NCI-H526 treated with DMSO at 0.1 percent for 48 hours (cell line): ENCODE data around the gene PIGB.
"Not testable (repeated sequence)": the region's sequence is repeated elsewhere in the genome, so short reads cannot be mapped to it uniquely, and the experiment has no call there.

Source experiments
- DNase-seq: peaks from one replicate; lab custom pipeline; 2025; lab: John Stamatoyannopoulos, UW

The PIGB gene

DNA sequence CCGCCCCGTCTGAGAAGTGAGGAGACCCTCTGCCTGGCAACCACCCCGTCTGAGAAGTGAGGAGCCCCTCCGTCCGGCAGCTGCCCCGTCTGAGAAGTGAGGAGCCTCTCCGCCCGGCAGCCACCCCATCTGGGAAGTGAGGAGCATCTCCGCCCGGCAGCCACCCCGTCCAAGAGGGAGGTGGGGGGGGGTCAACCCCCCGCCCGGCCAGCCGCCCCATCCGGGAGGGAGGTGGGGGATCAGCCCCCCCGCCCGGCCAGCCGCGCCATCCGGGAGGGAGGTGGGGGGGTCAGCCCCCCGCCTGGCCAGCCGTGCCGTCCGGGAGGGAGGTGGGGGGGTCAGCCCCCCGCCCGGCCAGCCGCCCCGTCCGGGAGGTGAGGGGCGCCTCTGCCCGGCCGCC, 16.2 kb upstream of the PIGB start:
- not testable (repeated sequence) for DNase-seq

DNA sequence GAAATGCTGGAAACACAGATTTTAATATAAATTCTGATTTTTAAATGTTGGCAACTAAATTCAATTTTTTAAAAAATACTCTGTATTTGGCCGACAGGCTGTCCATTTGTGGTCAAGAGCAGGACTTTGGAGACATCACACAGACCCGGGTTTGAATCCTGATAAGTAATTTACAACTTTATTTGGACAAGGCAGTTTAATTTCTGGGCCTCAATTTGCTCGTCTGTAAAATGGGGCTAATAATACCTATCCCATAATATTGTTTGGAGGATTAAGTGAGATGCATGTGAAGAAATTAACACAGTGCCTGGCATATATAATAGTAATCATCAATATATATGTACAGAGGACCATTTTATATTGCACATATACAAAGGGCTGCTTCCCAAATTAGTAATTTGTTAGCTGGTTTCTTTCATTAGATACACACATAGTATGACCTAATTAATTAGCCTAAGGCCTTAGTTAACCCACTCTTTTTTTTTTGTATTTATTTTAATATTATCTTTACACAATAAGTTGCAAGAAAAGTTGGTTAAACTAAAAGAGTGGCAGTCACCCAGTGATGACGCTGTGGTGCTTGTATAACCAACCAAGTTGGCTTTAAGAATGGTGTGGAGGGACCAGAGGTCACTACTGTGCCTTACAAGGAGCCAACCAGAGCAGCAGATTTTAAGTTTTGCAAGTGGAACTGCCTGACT, 665 bp downstream of the PIGB start:
- no peak for DNase-seq

DNA sequence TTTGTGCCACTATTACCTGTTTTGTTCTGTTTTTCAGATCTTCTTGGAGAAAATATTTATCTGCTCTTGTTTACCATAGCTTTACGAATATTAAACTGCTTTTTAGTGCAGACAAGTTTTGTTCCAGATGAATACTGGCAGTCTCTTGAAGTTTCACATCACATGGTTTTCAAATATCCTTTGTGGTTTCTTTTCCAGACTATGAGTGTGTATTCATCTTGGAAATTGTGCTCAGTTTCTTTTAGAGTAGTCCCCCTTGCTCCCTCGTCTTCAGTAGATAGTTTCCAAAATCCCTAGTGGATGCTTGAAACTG, 1.2 kb downstream of the PIGB start:
- no peak for DNase-seq

DNA sequence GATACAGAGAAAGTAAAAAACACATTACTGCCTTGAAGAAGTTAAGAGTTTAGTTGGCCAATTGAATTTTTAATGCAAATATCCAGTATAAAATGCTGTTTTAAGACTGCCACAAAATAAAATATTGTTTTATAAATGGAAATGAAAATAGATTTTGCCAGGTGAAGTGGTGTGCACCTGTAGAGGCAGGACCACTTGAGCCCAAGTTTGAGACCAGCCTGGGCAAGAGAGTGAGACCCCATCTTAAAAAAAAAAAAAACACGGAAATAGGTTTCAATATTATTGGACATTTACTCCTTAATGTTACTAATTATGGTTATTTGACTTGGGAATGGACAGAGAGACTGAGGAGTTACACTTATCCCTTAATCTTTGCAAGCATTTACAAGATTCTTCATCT, 1.9 kb downstream of the PIGB start:
- DNase-seq: no peak

DNA sequence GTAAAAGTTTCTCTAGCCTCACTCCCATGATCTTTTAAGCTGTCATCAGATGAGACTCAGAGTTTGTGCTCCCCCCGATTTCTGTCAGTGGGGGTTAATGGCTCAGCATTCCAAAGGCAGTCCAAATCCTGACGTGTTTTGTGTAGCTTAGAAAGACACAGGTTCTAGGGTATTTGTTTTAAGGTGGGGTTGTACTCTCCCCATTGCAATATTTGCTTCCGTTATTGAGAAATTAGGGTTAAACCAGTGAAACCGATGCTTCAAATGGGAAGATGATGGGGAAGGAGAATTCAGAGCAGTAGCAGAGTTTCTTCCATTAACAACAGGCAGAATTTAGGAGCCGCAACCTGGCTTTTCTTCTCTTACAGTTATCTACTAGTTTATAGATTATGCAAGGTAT, 3.4 kb downstream of the PIGB start:
- DNase-seq: no peak

DNA sequence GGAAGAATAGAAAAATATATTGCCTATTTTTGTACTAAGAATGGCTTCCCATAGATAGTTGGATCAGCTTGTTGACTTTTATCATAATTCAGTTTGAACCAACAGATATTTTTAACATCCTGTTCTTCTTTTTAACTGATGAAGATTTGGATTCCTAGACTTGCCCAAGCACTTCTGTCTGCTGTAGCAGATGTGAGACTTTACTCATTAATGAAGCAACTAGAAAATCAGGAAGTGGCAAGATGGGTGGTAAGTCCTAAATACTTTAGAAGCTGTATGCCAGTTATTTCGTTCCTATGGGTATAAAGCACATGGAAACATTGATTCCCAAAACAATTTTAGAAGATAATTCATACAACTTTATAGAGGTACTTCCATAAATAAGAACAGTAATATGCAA, 8.4 kb downstream of the PIGB start:
- DNase-seq: no peak

DNA sequence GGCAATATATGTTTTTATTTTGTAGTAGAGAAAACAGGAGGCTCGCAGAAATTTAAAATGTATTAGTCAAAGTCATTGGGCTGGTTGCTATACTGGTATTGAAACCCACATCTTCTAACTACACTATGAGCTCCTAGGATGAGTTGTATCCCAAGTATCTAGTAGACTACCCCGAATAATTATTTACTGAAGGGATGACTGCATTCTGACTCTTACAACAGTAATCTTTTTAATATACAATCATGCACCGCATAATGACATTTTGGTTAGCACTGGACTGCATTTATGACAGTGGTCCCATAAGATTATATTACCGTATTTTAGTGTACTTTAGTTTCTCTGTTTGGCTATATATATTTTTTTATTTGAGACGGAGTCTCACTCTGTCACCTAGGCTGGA, 15.3 kb downstream of the PIGB start:
- no peak for DNase-seq

DNA sequence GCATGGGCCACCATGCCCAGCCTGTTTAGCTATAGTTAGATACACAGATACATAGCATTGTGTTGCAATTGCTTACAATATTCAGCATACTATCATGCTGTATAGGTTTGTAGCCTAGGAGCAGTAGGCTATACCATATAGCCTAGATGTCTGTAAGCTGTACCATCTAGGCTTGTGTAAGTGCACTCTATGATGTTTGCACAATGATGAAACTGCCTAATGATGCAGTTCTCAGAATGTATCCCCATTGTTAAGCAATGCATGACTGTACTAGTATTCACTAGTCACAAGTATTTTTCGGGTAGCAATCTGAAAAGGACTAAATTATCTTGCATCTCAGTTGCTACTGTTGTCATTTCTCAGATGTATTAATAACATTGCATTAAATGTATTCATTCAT, 16.0 kb downstream of the PIGB start:
- no peak for DNase-seq

DNA sequence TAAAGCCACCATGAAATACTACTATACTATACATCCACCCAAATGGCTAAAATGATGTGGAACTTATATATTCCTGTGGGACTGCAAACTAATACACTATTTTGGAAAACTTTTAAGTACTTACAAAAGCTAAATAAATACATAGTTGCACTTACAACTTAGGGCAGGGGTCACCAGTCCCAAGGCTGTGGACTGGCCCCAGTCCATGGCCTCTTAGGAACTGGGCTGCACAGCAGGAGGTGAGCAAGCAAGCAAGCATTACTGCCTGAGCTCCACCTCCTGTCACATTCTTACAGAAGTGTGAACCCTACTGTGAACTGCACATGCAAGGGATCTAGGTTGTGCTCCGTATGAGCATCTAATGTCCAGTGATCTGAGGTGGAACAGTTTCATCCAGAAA, 18.1 kb downstream of the PIGB start:
- DNase-seq: no peak

DNA sequence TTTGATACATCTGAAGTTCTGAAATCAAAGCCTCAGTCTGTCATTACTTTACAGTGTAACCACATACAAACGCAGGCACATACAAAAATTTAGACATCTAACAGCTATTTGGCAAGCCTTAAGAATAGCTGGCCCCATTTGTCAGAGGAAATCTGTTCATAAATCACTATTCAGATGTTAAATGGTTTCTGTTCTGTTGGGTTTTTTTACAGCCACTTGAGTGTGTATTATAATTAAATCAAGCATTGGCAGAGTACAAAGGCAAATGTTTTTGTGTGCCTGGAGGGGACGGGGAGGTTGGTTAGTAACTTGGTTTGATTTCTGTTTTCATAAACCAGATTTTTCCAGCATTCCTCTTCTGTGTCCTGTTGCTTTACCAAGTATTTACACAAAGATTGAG, 24.1 kb downstream of the PIGB start:
- no peak for DNase-seq

DNA sequence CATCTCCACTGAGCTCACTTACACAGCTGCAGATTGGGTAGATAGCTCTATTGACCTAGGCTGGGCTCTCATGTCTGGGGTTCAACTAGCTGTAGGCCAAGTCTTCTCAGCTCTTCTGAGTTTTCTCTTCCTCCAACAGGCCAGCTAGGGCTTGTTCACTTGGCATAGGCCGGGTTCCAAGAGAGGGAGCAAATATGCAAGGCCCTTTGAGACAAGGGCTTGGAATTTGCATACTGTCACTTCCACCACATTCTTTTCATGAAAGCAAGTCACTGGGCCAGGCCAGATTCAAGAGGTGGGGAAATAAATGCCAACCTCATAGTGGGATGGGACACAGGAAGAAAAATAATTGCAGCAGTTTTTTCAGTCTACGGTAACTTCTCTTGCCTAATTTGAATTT, 25.2 kb downstream of the PIGB start:
- DNase-seq: no peak

DNA sequence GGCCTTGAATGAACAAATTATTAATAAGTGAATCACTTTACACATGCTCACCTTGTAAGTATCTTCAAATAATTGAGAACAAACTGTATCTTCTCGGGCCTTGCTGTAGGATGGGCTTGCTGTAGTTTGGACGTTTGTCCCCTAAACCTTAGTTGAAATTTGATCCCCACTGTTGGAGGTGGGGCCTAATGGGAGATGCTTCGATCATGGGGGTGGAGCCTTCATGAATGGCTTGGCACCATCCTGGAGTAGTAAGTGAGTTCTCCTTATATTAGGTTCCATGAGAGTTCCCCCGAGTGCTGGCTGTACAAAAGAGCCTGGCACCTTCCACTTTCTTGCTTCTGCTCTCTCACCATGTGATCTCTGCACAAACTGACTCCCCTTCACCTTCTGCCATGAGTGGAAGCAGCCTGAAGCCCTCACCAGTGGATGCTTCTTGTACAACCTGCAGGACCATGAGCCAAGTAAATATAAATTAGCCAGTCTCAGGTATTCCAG, 29.3 kb downstream of the PIGB start:
- no peak for DNase-seq

DNA sequence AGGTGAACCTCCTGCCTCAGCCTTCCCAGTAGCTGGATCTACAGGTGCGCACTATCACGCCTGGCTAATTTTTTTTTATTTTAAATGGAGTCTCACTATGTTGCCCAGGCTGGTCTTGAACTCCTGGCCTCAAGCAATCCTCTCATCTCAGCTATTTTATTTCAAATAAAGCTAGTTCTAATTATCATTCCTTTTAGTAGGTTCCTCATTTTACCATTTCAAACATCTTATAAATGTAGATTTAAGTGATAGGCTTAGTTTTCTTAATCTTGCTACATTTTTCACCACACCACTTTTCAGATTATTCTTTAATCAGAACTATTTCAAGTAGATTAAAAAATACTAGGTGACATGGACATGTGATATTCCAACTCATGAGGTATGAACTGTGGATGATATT, 30.3 kb downstream of the PIGB start:
- DNase-seq: no peak

DNA sequence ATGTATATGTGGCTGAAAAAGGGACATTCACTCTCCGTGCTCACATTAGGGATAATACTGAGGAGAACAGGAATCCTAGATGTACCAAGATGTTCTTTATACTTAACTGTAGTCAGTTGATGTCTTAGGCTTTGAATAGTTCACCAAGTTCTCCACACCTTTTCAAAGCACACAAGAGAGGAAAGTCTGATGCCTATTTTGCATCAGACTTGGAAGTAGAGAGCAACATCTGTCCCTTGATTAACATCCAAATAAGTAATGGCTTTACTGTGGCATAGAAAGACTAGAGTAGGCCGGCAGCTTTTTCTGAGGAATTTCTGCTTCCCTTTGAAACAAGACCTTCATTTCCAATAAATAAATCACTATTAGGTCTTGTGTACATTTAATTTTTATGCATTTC, 34.0 kb downstream of the PIGB start:
- no peak for DNase-seq

DNA sequence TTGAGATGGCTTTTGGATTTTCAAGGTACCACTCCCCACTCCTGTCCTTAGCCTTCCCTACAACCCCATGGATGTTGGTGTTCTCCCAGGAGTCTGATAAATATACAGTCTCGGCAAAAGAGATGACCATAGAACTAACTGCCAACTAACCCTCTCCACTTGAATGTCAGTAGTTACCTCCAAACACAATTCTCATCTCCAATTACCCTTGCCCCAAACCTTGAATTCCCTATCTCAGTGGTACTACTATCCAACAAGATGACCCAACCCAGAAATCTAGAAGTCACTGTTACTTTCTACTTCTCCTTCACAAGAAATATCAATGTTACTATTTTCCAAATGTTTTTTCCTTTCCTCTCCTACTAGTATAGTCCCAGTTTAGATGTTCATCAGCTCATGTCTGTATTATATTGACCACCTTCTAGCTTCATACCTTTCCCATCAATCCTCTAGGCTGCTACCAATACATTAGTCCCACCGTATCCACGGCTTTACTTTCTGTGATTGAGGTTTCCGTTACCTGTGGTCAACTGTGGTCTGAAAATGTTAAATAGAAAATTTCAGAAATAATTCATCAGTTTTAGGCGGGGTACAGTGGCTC, 38.1 kb downstream of the PIGB start:
- no peak for DNase-seq

DNA sequence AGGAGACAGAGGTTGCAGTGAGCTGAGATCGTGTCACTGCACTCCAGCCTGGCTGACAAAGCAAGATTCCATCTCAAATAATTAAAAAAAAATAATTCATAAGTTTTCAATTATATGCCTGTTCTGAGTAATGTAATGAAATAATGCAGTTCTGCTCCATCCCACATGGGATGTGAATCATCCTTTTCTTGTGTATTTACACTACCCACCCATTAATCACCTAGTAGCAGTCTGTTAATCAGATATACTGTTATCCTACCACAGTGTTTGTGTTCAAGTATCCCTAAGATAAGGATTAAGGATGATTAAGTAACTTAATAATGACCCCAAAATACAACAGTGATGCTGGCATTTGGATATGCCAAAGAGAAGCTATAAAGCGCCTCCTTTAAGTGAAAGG, 38.8 kb downstream of the PIGB start:
- DNase-seq: no peak

DNA sequence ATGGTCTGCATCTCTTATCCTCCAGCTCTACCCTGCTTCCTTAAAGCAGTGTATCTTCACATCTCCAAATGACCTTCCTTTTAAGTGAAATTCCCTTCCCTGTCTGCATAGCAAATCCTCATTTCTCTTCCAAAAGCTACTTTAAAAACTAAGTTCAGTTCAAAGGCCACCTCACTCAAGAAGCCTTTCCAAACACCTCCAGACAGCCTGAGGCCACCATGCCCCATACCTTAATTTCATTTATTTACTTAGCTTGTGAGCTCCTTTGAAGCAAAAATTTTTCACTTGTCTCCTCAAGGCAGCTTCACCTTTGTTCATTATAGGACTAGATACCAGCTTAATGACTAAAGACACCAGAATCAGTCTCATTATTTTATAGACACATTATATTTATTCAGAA, 39.4 kb downstream of the PIGB start:
- DNase-seq: no peak

DNA sequence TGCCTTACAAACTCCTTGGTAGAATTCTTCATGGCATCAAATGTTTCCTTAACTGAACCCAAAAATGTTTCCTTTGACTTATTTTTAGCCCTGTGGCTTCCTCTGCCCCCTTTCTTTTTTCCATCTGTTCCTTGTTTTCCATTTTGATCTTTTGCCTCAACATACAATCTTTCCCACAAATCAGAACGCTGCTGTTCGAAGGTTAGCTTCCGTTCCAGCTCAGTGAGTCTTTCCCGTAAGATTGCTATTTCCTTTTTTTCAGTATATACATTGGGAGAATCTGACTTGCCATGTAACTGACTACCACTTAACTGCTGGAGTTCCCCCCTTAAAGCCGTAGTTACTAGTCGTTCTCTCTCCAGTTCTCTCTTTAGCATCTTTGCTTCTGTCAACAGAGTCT, 41.2 kb downstream of the PIGB start:
- DNase-seq: no peak

DNA sequence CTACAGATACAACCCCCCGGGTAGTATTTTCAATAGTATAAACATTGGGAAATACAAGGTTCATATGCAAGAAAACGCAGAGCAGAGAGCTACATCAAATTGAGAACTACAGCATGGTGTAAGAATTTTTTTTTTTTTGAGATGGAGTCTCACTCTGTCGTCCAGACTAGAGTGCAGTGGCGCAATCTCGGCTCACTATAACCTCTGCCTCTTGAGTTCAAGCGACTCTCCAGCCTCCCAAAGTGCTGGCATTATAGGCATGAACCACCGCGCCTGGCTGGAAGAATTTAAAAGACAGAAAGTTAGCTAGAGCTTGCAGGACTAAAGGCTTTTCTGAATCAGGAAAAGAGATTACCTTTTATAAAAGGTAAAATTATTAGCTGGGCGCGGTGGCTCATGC, 42.0 kb downstream of the PIGB start:
- DNase-seq: no peak

DNA sequence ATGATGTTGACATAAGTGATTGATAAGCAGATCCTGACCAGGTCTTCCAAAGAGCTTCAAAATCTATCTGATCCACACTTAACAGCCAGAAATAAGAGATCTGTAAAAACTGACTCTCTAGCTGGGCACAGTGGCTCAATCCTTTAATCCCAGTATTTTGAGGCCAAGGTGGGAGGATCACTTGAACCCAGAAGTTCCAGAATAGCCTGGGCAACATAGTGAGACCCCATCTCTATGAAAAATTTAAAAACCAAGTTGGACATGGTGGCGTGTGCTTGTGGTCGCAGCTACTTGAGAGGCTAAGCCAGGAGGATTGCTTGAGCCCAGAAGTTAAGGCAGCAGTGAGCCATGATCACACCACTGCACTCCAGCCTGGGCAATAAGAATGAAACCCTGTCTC, 43.6 kb downstream of the PIGB start:
- no peak for DNase-seq

DNA sequence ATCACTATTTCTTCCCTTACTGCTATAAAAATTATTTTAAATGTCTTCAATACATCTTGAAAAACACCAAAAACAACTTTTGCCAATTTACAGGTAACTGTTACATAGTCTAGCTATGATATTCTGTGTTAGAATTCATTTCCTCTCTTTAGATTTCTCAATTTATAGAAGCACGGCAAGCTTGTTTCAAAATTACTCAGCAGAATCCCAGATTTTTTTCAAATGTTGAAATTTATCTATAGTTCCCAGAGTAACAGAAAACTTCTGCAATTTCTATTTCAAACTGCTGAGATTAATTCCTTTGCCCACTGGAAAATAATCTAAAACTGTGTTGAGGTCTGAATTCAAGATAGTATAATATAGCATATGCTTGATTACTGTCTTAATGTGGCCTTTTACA, 48.0 kb downstream of the PIGB start:
- no peak for DNase-seq

DNA sequence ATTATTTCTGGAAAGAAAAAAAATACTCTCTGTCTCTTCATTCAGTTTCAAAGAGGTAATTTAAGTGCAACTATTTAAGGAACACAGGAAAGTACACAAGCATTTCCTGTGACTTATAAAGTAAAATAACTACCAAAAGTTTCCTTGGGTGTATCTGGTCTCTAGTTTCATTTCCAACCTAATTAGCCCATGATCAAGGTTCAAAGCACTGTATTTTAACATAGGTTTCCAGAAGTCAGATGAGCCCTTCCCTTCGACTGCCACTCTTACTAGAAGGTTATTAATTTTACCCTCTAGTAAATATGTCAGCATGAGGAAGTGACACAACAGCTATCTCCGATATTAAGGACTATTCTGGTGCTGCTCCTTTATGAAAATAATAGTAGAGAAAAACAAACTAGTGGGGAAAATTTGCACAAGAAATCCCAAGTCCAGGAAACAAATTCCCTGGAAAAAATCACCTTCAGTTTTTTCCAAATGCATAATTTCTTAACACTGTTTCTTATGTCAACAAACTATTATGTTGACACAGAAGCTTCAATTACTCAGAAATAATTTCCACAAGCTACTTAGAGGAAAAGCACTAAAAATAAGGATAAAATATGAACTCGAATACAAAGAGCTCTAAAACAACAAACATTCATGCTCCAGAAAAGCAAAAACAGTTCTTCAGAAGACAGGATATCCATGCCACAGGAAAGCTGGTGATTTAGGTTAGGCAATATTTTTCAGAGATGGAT, 53.8 kb downstream of the PIGB start:
- no peak for DNase-seq

DNA sequence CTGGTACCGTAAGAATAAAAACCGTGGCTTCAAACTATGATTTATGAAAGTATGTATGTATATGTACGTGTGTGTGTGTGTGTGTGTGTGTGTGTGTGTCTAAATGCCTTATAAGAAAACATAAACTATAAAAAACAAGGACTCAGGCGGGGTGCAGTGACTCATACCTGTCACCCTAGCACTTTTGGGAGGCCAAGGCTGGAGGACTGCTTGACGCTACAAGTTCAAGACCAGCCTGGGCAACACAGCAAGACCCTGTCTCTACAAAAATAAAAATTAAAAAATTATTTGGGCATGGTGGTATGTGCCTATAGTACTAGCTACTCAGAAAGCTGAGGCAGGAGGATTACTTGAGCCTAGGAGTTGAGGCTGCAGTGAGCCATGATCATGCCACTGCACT, 60.1 kb downstream of the PIGB start:
- no peak for DNase-seq

DNA sequence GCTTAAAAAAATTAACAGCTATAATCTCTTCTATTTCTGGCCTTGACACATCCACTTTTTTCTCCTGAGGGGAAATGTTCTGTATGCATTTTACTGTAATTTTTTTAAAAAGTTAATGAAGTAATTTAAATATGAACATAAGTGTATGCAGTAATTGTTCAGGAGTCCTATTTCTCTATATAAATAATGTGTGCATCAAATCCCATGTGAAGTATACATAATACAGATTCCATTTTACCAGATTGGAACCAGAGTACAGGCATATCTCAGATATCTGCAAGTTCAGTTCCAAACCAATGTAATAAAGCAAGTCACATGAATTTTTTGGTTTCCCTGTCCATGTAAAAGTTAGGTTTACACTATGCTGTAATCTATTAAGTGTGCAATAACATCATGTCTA, 62.6 kb downstream of the PIGB start:
- DNase-seq: no peak
